Transverse colon (tissue), 3 donors: ENCODE measurements around the gene BAHCC1.

ENCODE experiments used
- CTCF ChIP-seq, 5 experiments: fragments of 200-600 bp in 3 of 5; fragments of 450-650 bp in 2 of 5; sonication (generic) in 3 of 5; IDR thresholded peaks; 1 replicate in 2 of 5; 2 replicates in 3 of 5; pipeline ENCODE4 v1.5.1; 2016 to 2017; ENCODE audit warnings: antibody characterized with exemption in 5 of 5, inconsistent platforms in 3 of 5, mild to moderate bottlenecking in 2 of 5, moderate library complexity in 1 of 5
- EP300 ChIP-seq: sonication (generic); formaldehyde crosslinking; IDR thresholded peaks from one replicate; pipeline ENCODE4 v1.6.1; 2017; ENCODE audit warnings: antibody characterized with exemption, low read depth

DNA sequence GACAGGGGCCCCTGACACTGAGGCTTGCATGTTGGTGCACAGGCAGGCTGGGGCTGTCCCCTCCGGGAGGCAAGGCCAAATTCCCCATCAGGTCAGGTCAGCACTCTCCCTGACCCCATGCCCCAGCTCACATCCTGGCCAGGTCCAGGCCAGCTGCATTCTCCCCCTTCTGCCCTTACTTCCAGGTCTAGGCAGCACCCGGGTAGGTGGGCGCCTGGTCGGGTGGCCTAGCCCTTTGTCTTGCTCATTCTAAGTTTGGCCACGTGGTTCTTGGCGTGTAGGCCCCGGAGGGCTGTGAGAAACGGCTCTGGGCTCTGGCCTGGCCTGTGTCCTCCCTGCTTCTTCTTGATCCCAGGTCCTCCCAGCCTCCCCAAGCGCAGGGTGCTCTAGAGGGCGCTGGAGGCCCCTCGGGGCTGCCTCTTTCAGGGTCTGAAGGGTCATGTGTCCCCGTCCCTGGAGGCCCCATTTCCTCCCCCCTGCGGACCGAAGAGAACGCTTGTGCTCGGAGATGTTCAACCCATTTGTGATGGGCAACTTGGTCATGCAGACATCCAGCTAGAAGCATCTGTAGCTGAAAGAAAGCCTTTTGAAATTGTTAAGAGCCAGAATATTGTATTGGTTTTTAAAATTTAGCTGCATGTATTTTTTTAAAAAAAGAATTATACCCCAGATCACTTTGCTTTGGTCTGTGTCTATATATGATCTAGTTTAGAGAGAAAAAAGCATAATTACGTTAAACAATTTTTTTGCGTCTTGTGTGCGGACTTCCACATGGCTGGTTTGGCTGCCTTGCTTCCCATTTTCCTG is 6.7 kb downstream of the BAHCC1 start:
- no peak for TF ChIP-seq EP300
- TF ChIP-seq CTCF (IDR thresholded peaks at IDR 0.05) = peak in 2 of 5 experiments; percentile 7 to 21
